ENCODE results near the gene CMIP. TPM values are rescaled to one million over a fixed set of nuclear protein-coding genes. Genes with fewer than 3 reads are reported as not detected.

Gene CMIP
- total RNA-seq, 2 experiments from 2014 or later: 65.4 to 76.7 TPM

GRCh38 chr16:81658373-81658772 is 213.8 kb downstream of the CMIP start:
- DNase-seq: no peak
- POLR2A ChIA-PET: interaction anchor here (0.6 kb wide), 1 partner anchor 54 kb away, joined by 3 read pairs; no protein-coding TSS in a partner anchor
- no peak for ATAC-seq (ENCODE audit: low read depth)
- no peaks in the 10 kb centered on the region for H3K27me3 Mint-ChIP-seq
- no peak overlapping the region for H3K4me3 Mint-ChIP-seq
- H3K27ac Mint-ChIP-seq: no peak overlapping the region
- peaks cover 6% of the 10 kb centered on the region for H3K36me3 Mint-ChIP-seq
- peaks cover 2% of the 10 kb centered on the region for H3K4me1 Mint-ChIP-seq
- H3K9me3 Mint-ChIP-seq: no peaks in the 10 kb centered on the region

- no peak overlapping the region for H3K27ac Mint-ChIP-seq
- H3K36me3 Mint-ChIP-seq: peaks cover 5% of the 10 kb centered on the region
- POLR2A ChIA-PET: no interaction called here
- no peaks in the 10 kb centered on the region for H3K9me3 Mint-ChIP-seq
- ATAC-seq (ENCODE audit: low read depth) (no peak), DNase-seq (no peak)
- no peaks in the 10 kb centered on the region for H3K27me3 Mint-ChIP-seq
- no peak overlapping the region for H3K4me3 Mint-ChIP-seq
- peaks cover 2% of the 10 kb centered on the region for H3K4me1 Mint-ChIP-seq
These were observed 214.6 kb downstream of the CMIP start for GRCh38 chr16:81659249-81659648.

GRCh38 chr16:81661082-81661481 is 216.5 kb downstream of the CMIP start:
- DNase-seq (no peak), ATAC-seq (ENCODE audit: low read depth) (no peak)
- Mint-ChIP-seq H3K4me1 (peaks cover 2% of the 10 kb centered on the region), H3K4me3 (no peak overlapping the region), H3K36me3 (peaks cover 17% of the 10 kb centered on the region), H3K27me3 (no peaks in the 10 kb centered on the region), H3K9me3 (no peaks in the 10 kb centered on the region), H3K27ac (no peak overlapping the region)
- POLR2A ChIA-PET: no interaction called here

- H3K4me1 Mint-ChIP-seq: peaks cover 2% of the 10 kb centered on the region
- no peak overlapping the region for H3K4me3 Mint-ChIP-seq
- DNase-seq: no peak
- peaks cover 3% of the 10 kb centered on the region for H3K9me3 Mint-ChIP-seq
- H3K36me3 Mint-ChIP-seq: peaks cover 21% of the 10 kb centered on the region
- POLR2A ChIA-PET: no interaction called here
- no peak overlapping the region for H3K27ac Mint-ChIP-seq
- no peak for ATAC-seq (ENCODE audit: low read depth)
- no peaks in the 10 kb centered on the region for H3K27me3 Mint-ChIP-seq
These were observed 219.5 kb downstream of the CMIP start for GRCh38 chr16:81664153-81664552.

- no peak for DNase-seq
- Mint-ChIP-seq H3K4me1 (peaks cover 3% of the 10 kb centered on the region), H3K9me3 (peaks cover 3% of the 10 kb centered on the region), H3K27me3 (no peaks in the 10 kb centered on the region), H3K27ac (no peak overlapping the region), H3K4me3 (no peak overlapping the region), H3K36me3 (peaks cover 34% of the 10 kb centered on the region)
- no peak for ATAC-seq (ENCODE audit: low read depth)
- POLR2A ChIA-PET: no interaction called here
These were observed 221.0 kb downstream of the CMIP start for GRCh38 chr16:81665588-81665987.

- H3K27me3 Mint-ChIP-seq: no peaks in the 10 kb centered on the region
- no peak overlapping the region for H3K27ac Mint-ChIP-seq
- H3K36me3 Mint-ChIP-seq: peaks cover 39% of the 10 kb centered on the region
- H3K4me3 Mint-ChIP-seq: no peak overlapping the region
- DNase-seq: no peak
- POLR2A ChIA-PET: no interaction called here
- no peak for ATAC-seq (ENCODE audit: low read depth)
- peaks cover 3% of the 10 kb centered on the region for H3K9me3 Mint-ChIP-seq
- H3K4me1 Mint-ChIP-seq: peaks cover 5% of the 10 kb centered on the region
These were observed 221.5 kb downstream of the CMIP start for GRCh38 chr16:81666113-81666512.

- Mint-ChIP-seq H3K36me3 (peaks cover 42% of the 10 kb centered on the region), H3K27ac (no peak overlapping the region), H3K27me3 (no peaks in the 10 kb centered on the region), H3K9me3 (peaks cover 3% of the 10 kb centered on the region), H3K4me1 (peaks cover 6% of the 10 kb centered on the region), H3K4me3 (no peak overlapping the region)
- no peak for ATAC-seq (ENCODE audit: low read depth)
- POLR2A ChIA-PET: no interaction called here
- no peak for DNase-seq
These were observed 223.9 kb downstream of the CMIP start for GRCh38 chr16:81668243-81669097.

- Mint-ChIP-seq H3K9me3 (peaks cover 3% of the 10 kb centered on the region), H3K4me3 (no peak overlapping the region), H3K4me1 (peaks cover 6% of the 10 kb centered on the region), H3K27ac (no peak overlapping the region), H3K36me3 (peaks cover 38% of the 10 kb centered on the region), H3K27me3 (no peaks in the 10 kb centered on the region)
- no peak for ATAC-seq (ENCODE audit: low read depth)
- POLR2A ChIA-PET: no interaction called here
- DNase-seq: no peak
These were observed 225.1 kb downstream of the CMIP start for GRCh38 chr16:81669473-81670350.

GRCh38 chr16:81671738-81672597 is 227.4 kb downstream of the CMIP start:
- ATAC-seq (ENCODE audit: low read depth) (no peak), DNase-seq (no peak)
- Mint-ChIP-seq H3K27ac (no peak overlapping the region), H3K27me3 (no peaks in the 10 kb centered on the region), H3K4me3 (no peak overlapping the region), H3K36me3 (peaks cover 28% of the 10 kb centered on the region), H3K4me1 (peaks cover 6% of the 10 kb centered on the region), H3K9me3 (peaks cover 3% of the 10 kb centered on the region)
- POLR2A ChIA-PET: no interaction called here

- Mint-ChIP-seq H3K4me1 (peaks cover 6% of the 10 kb centered on the region), H3K27ac (no peak overlapping the region), H3K4me3 (no peak overlapping the region), H3K36me3 (peaks cover 28% of the 10 kb centered on the region), H3K9me3 (peaks cover 3% of the 10 kb centered on the region), H3K27me3 (no peaks in the 10 kb centered on the region)
- DNase-seq: no peak
- POLR2A ChIA-PET: no interaction called here
- no peak for ATAC-seq (ENCODE audit: low read depth)
These were observed 228.8 kb downstream of the CMIP start for GRCh38 chr16:81673432-81673831.

- H3K27ac Mint-ChIP-seq: peak overlapping the region; percentile 47
- H3K4me1 Mint-ChIP-seq: peaks cover 6% of the 10 kb centered on the region
- ATAC-seq (ENCODE audit: low read depth): no peak
- H3K36me3 Mint-ChIP-seq: peaks cover 17% of the 10 kb centered on the region
- DNase-seq: no peak
- H3K4me3 Mint-ChIP-seq: no peak overlapping the region
- H3K9me3 Mint-ChIP-seq: no peaks in the 10 kb centered on the region
- POLR2A ChIA-PET: no interaction called here
- H3K27me3 Mint-ChIP-seq: no peaks in the 10 kb centered on the region
These were observed 231.1 kb downstream of the CMIP start for GRCh38 chr16:81675662-81676061.

- Mint-ChIP-seq H3K9me3 (no peaks in the 10 kb centered on the region), H3K4me1 (peaks cover 4% of the 10 kb centered on the region), H3K36me3 (peaks cover 13% of the 10 kb centered on the region), H3K4me3 (no peak overlapping the region), H3K27ac (no peak overlapping the region), H3K27me3 (no peaks in the 10 kb centered on the region)
- DNase-seq (no peak), ATAC-seq (ENCODE audit: low read depth) (no peak)
- POLR2A ChIA-PET: no interaction called here
These were observed 231.7 kb downstream of the CMIP start for GRCh38 chr16:81676066-81676882.
